Osteoblast (primary cell): Measurements from ENCODE around the gene STYXL1. TPM values are rescaled to one million over a fixed set of nuclear protein-coding genes. Genes with fewer than 3 reads are reported as not detected.
"Not testable (repeated sequence)": the region's sequence is repeated elsewhere in the genome, so short reads cannot be mapped to it uniquely, and the experiment has no call there.

Experiments used
- DNase-seq: peaks from one replicate; pipeline ENCODE4 v3.0.0; 2011; ENCODE audit warnings: low spot score, mixed read lengths; ENCODE audit not compliant: insufficient read length; ENCODE audit errors: missing footprints
- H2AFZ ChIP-seq: 2 replicates; pipeline ENCODE4 v1.6.0; 2011; ENCODE audit warnings: mild to moderate bottlenecking, low read length
- H3K27ac ChIP-seq: 2 replicates; pipeline ENCODE4 v1.5.1; 2011; ENCODE audit warnings: mild to moderate bottlenecking, low read depth, low read length, moderate library complexity
- H3K27me3 ChIP-seq: 2 replicates; pipeline ENCODE4 v1.6.0; 2012; ENCODE audit warnings: mild to moderate bottlenecking, control low read depth, inconsistent platforms, low read length, moderate library complexity; ENCODE audit not compliant: insufficient read depth
- H3K36me3 ChIP-seq: 2 replicates; pipeline ENCODE4 v1.5.1; 2011; ENCODE audit warnings: mild to moderate bottlenecking, low read length, control low read depth, moderate library complexity; ENCODE audit not compliant: insufficient read depth
- H3K4me1 ChIP-seq: 2 replicates; pipeline ENCODE4 v1.5.1; 2011; ENCODE audit warnings: mild to moderate bottlenecking, low read length, control low read depth, moderate library complexity; ENCODE audit not compliant: insufficient read depth
- H3K4me2 ChIP-seq: 2 replicates; pipeline ENCODE4 v1.6.0; 2011; ENCODE audit warnings: mild to moderate bottlenecking, low read length; ENCODE audit not compliant: insufficient read depth
- H3K4me3 ChIP-seq: fragments of 200-600 bp; sonication (generic); 3 replicates; pipeline ENCODE4 v1.5.1; 2012; ENCODE audit warnings: mild to moderate bottlenecking, low read length, inconsistent platforms; ENCODE audit not compliant: insufficient read depth
- H3K79me2 ChIP-seq: 2 replicates; pipeline ENCODE4 v1.6.0; 2012; ENCODE audit warnings: mild to moderate bottlenecking, low read length, control low read depth, inconsistent platforms; ENCODE audit not compliant: insufficient read depth
- H3K9me3 ChIP-seq: 2 replicates; pipeline ENCODE4 v1.5.1; 2011; ENCODE audit warnings: low read depth, low read length, control low read depth
- H4K20me1 ChIP-seq: 2 replicates; pipeline ENCODE4 v1.6.0; 2012; ENCODE audit warnings: mild to moderate bottlenecking, low read length, control low read depth; ENCODE audit not compliant: insufficient read depth
- CTCF ChIP-seq: IDR thresholded peaks from 2 replicates; pipeline ENCODE4 v1.5.1; 2011; ENCODE audit warnings: mild to moderate bottlenecking, low read depth, low read length, moderate library complexity; ENCODE audit errors: extremely low read depth
- total RNA-seq: library from RNA; depleted of rRNA; stranded (reverse); fragments of >200 nt; gene quantifications from 2 replicates; pipeline ENCODE4 v1.2.3, GENCODE V29; 2012

Gene STYXL1, protein sequence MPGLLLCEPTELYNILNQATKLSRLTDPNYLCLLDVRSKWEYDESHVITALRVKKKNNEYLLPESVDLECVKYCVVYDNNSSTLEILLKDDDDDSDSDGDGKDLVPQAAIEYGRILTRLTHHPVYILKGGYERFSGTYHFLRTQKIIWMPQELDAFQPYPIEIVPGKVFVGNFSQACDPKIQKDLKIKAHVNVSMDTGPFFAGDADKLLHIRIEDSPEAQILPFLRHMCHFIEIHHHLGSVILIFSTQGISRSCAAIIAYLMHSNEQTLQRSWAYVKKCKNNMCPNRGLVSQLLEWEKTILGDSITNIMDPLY
- total RNA-seq, result 23.9 and 27.7 TPM in 2 replicates

DNA sequence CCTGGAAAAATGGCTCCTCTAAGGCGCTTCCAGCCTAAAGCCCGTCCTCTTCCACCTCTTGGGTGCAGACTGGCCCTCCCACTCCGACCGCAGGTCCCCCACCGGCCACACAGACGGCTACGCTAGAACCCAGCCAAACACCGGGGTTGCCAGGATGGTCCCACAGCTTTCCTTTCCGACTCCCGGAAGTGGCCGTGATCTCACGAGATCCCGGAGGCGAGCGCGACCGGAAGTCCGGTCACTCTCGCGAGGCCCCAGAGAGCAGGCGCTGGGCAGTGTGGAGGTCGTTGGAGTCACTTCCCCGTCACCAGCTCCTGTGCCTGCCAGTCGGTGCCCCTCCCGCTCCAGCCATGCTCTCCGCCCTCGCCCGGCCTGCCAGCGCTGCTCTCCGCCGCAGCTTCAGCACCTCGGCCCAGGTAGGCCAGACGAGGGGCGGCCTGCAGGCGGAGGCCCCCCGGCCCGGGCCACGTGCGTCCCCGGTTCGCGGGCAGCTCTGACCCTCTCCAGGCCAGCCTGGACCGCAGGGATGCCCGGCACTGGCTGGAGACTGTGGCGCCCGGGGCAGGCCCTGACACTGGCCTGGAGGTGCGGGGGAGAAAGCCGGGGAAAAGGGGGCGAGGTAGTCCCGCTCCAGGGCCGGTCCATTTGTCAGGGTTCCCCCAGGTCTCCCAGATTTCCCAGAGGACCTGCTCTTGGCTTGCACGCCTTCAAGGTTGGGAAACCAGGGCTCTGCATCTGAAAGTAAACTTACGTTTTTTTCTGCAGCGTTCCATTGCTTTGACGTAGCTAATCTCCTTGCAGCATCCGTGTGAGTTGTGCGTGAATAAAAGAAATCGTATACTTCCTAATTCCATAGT, at the start of gene STYXL1, which contains the start of gene MDH2:
TSS of gene STYXL1 (minus strand) at position 190 of the 857 bp plus-strand sequence. CDS start 17,477 bp downstream, outside the sequence.
TSS of gene MDH2 (plus strand) at position 296 of the 857 bp plus-strand sequence. CDS start at position 351, 55 bp downstream.
- DNase-seq, result peak; percentile 99
- TF ChIP-seq CTCF, result no peak

DNA sequence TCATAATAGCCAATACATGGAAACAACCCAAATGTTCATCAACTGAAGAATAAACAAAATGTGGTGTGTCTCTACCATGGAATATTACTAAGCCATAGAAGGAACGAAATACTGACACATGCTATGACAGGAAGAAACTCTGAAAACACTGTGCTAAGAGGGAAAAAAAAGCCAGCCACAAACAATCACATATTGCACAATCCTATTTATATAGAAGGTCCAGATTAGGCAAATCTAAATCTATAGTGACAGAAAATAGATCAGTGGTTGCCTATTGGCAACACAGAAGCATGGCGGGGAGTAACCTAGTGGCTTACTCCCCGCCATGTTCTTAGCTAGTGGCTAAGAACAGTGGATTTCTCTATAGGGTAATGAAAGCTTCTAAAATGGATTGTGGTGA, 48.1 kb upstream of the STYXL1 start:
- H2AFZ ChIP-seq, result no peak overlapping the region
- peaks cover 7% of the 10 kb centered on the region for H3K27me3 ChIP-seq
- no peak for TF ChIP-seq CTCF
- no peaks in the 10 kb centered on the region for H3K9me3 ChIP-seq
- H4K20me1 ChIP-seq, result no peaks in the 10 kb centered on the region
- H3K27ac ChIP-seq, result no peak overlapping the region
- H3K4me1 ChIP-seq, result no peaks in the 10 kb centered on the region
- DNase-seq, result no peak
- H3K4me2 ChIP-seq, result no peak overlapping the region
- H3K4me3 ChIP-seq, result no peak overlapping the region
- H3K79me2 ChIP-seq, result no peaks in the 10 kb centered on the region
- no peaks in the 10 kb centered on the region for H3K36me3 ChIP-seq

More for the DNA sequence above, at the start of gene STYXL1, which contains the start of gene MDH2:
- peaks cover 93% of the 10 kb centered on the region for H3K79me2 ChIP-seq
- peak within 1 kb of the TSS; percentile 83 for H3K4me3 ChIP-seq
- no peaks in the 10 kb centered on the region for H3K27me3 ChIP-seq
- peaks cover 7% of the 10 kb centered on the region for H3K4me1 ChIP-seq
- no peaks in the 10 kb centered on the region for H3K9me3 ChIP-seq
- H4K20me1 ChIP-seq, result peaks cover 17% of the 10 kb centered on the region
- H3K36me3 ChIP-seq, result peaks cover 7% of the 10 kb centered on the region
- peak within 1 kb of the TSS; percentile 94 for H2AFZ ChIP-seq
- peak within 1 kb of the TSS; percentile 86 for H3K4me2 ChIP-seq
- peak within 1 kb of the TSS; percentile 87 for H3K27ac ChIP-seq

DNA sequence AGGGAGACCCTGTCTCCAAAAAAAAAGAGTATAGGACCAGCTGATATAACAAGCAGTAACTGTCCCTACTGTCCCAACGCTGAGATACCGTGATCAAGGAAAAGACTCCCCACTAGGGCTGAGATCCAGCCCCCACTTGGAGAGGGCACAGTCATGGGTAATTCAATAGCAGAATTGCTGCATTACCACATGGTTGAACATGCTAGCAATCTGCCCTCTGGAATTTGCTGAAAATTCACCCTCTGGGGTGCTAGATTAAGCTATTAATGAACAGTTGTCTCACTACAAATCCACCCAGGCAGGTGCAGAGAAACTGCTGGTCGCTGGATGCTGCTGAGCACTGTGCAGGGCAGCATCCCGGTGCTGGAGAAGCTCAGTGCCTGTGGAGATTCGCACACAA, 46.5 kb upstream of the STYXL1 start:
- not testable (repeated sequence) for H3K79me2 ChIP-seq, H2AFZ ChIP-seq, H3K4me3 ChIP-seq, DNase-seq, H3K4me2 ChIP-seq, H3K9me3 ChIP-seq, H3K36me3 ChIP-seq, H3K27me3 ChIP-seq, H4K20me1 ChIP-seq, H3K4me1 ChIP-seq, H3K27ac ChIP-seq

DNA sequence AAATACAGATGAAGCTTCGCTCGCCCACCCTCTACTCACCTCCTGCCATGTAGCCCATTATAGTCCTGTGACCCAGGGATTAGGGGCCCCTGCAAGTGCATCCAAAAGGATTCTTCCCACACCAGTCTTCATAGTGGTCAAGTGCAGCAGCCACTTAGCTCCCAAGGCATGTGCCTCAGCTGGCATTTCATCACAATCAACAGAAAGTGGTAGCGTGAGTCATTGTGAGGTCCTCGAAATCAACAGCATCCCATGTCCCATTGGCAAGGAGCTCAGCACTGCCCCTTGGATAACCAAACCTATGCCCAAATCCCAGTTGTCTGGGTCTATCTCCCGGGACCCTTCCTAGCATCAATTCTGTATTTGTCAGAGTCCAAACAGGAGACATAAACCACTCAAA, 45.7 kb upstream of the STYXL1 start:
- H3K36me3 ChIP-seq, H3K27ac ChIP-seq, H3K4me3 ChIP-seq, H3K9me3 ChIP-seq, H3K4me1 ChIP-seq, H4K20me1 ChIP-seq, H3K79me2 ChIP-seq, H3K4me2 ChIP-seq, H3K27me3 ChIP-seq, DNase-seq, H2AFZ ChIP-seq: not testable (repeated sequence)
